Bone marrow (tissue), 2 donors: ENCODE measurements around the gene PGM5.
"Not testable (repeated sequence)": the region's sequence is repeated elsewhere in the genome, so short reads cannot be mapped to it uniquely, and the experiment has no call there.

Experiments
- DNase-seq, 2 donors: peaks; one replicate each; lab custom pipeline; 2025; lab: John Stamatoyannopoulos, UW

The PGM5 gene

GRCh38 chr9:68356380-68357118 lies at the start of gene PGM5:
Gene PGM5, plus strand, starts transcription at chr9:68356611. Its CDS starts 517 bp downstream, at chr9:68357128.
- not testable (repeated sequence) for DNase-seq

- DNase-seq, result not testable (repeated sequence)
These were observed 49.3 kb upstream of the PGM5 start for GRCh38 chr9:68307127-68307526.

- DNase-seq, result not testable (repeated sequence)
These were observed 48.8 kb upstream of the PGM5 start for GRCh38 chr9:68307654-68308053.

- not testable (repeated sequence) for DNase-seq
These were observed 45.2 kb upstream of the PGM5 start for GRCh38 chr9:68311208-68311607.

GRCh38 chr9:68318209-68318608 lies 38.2 kb upstream of the PGM5 start:
- not testable (repeated sequence) for DNase-seq

GRCh38 chr9:68323749-68324148 lies 32.7 kb upstream of the PGM5 start:
- not testable (repeated sequence) for DNase-seq

- DNase-seq, result not testable (repeated sequence)
These were observed 31.9 kb upstream of the PGM5 start for GRCh38 chr9:68324518-68324917.

GRCh38 chr9:68329106-68329505 lies 27.3 kb upstream of the PGM5 start:
- DNase-seq, result not testable (repeated sequence)

- DNase-seq, result not testable (repeated sequence)
These were observed 25.8 kb upstream of the PGM5 start for GRCh38 chr9:68330531-68331173.

- not testable (repeated sequence) for DNase-seq
These were observed 24.3 kb upstream of the PGM5 start for GRCh38 chr9:68332122-68332521.

GRCh38 chr9:68335935-68336334 lies 20.5 kb upstream of the PGM5 start:
- not testable (repeated sequence) for DNase-seq

- not testable (repeated sequence) for DNase-seq
These were observed 19.6 kb upstream of the PGM5 start for GRCh38 chr9:68336639-68337339.

GRCh38 chr9:68338000-68338399 lies 18.4 kb upstream of the PGM5 start:
- not testable (repeated sequence) for DNase-seq

- not testable (repeated sequence) for DNase-seq
These were observed 14.0 kb upstream of the PGM5 start for GRCh38 chr9:68342265-68343025.

- not testable (repeated sequence) for DNase-seq
These were observed 13.2 kb upstream of the PGM5 start for GRCh38 chr9:68343242-68343641.

- not testable (repeated sequence) for DNase-seq
These were observed 12.4 kb upstream of the PGM5 start for GRCh38 chr9:68343992-68344391.

GRCh38 chr9:68351689-68352088 lies 4.7 kb upstream of the PGM5 start:
- not testable (repeated sequence) for DNase-seq

GRCh38 chr9:68355993-68356379 lies 425 bp upstream of the PGM5 start:
- DNase-seq, result not testable (repeated sequence)

- DNase-seq, result not testable (repeated sequence)
These were observed 806 bp downstream of the PGM5 start for GRCh38 chr9:68357119-68357714.

- DNase-seq, result not testable (repeated sequence)
These were observed 10.6 kb downstream of the PGM5 start for GRCh38 chr9:68366933-68367547.

- DNase-seq, result not testable (repeated sequence)
These were observed 19.4 kb downstream of the PGM5 start for GRCh38 chr9:68375789-68376188.
